HG03280 (cell line): ENCODE data around the gene GCC1.

Source experiments
- ATAC-seq: cut with Tn5 transposase; IDR thresholded peaks from one replicate; pipeline ENCODE4 v1.9.1; 2021; ENCODE audit warnings: mild to moderate bottlenecking, moderate library complexity; ENCODE audit not compliant: unreplicated experiment

Gene GCC1

GRCh38 chr7:127539116-127539515 is 46.3 kb downstream of the GCC1 start:
- no peak for ATAC-seq

GRCh38 chr7:127536741-127537140 is 48.7 kb downstream of the GCC1 start:
- ATAC-seq, result no peak

- no peak for ATAC-seq
Measured at GRCh38 chr7:127536394-127536691, 49.1 kb downstream of the GCC1 start.

- ATAC-seq, result no peak
Measured at GRCh38 chr7:127535546-127536393, 49.6 kb downstream of the GCC1 start.

GRCh38 chr7:127534636-127535035 is 50.8 kb downstream of the GCC1 start:
- ATAC-seq, result no peak

- ATAC-seq, result no peak
Measured at GRCh38 chr7:127532736-127533135, 52.7 kb downstream of the GCC1 start.

- ATAC-seq, result no peak
Measured at GRCh38 chr7:127532151-127532550, 53.2 kb downstream of the GCC1 start.
